ENCODE data around the gene SPCS1. TPM values are rescaled to one million over a fixed set of nuclear protein-coding genes. Genes with fewer than 3 reads are reported as not detected.

Gene SPCS1
- total RNA-seq, 2 donors from 2014 or later, result 33.0 to 59.9 TPM

DNA sequence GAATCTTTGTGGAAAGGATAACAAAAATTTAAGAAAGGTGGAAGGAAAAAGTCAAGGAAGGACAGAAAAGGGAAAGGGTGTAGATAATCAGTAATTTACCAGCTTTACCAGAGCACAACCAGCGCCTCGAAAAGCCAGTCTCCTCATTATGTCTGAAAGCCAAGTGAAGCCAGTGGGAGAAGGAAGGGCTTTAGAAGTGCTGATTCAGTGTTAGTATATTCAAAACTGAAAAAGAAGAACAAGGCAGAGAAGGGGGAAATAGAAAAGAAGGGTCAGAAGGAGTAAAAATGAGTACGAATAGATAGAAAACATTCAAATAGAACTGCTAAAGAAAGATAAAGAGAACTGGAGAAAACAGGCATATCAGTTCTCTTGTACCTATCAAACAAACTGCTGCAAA, 24.3 kb upstream of the SPCS1 start:
- H3K27ac ChIP-seq, result peak overlapping the region in 2 of 4 donors; percentile 27 to 41
- no peak for ATAC-seq
- peaks cover 46% of the 10 kb centered on the region for H3K4me1 ChIP-seq

DNA sequence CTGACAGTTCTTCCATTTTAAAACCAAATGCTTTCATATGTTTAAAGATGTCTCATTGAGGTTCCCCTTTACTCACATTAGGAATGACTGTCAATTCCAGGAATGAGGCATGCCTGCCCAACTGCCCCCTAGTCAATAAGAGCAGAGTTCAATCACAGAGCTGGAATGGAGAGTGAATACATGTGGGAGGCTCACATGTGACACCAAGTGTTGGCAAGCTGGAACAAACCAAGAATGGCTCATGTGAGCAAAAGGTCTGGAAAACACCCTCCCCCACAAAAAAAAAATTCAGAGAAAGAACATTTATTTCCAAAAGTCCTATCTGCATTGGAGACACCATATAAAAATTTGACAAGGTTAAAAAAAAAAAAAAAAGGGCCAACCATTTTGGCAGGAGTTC, 23.9 kb upstream of the SPCS1 start:
- H3K4me1 ChIP-seq, result peaks cover 50% of the 10 kb centered on the region

More for the DNA sequence above, 24.3 kb upstream of the SPCS1 start:
- peaks cover 8 to 17% of the 10 kb centered on the region in 2 donors for H3K36me3 ChIP-seq (replicated peaks in 1 of 2; ENCODE audit: insufficient read depth in 1 of 2, low read depth in 2 of 2)
- no peak overlapping the region for H3K4me3 ChIP-seq
- intact Hi-C loops (cut with DNase I), result no loop called here
- DNase-seq, result no peak
- 38 to 40% methylated on average over 3 of the region's 3 CpGs for WGBS, 2 donors
- H3K9me3 ChIP-seq, result peaks cover 0 to 4% (median 0%) of the 10 kb centered on the region in 3 donors
- H3K27me3 ChIP-seq, result no peaks in the 10 kb centered on the region
- TF ChIP-seq, protein P1, sequence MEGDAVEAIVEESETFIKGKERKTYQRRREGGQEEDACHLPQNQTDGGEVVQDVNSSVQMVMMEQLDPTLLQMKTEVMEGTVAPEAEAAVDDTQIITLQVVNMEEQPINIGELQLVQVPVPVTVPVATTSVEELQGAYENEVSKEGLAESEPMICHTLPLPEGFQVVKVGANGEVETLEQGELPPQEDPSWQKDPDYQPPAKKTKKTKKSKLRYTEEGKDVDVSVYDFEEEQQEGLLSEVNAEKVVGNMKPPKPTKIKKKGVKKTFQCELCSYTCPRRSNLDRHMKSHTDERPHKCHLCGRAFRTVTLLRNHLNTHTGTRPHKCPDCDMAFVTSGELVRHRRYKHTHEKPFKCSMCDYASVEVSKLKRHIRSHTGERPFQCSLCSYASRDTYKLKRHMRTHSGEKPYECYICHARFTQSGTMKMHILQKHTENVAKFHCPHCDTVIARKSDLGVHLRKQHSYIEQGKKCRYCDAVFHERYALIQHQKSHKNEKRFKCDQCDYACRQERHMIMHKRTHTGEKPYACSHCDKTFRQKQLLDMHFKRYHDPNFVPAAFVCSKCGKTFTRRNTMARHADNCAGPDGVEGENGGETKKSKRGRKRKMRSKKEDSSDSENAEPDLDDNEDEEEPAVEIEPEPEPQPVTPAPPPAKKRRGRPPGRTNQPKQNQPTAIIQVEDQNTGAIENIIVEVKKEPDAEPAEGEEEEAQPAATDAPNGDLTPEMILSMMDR (IDR thresholded peaks at IDR 0.05), result no peak
- no peak for TF ChIP-seq POLR2A (IDR thresholded peaks at IDR 0.05)

DNA sequence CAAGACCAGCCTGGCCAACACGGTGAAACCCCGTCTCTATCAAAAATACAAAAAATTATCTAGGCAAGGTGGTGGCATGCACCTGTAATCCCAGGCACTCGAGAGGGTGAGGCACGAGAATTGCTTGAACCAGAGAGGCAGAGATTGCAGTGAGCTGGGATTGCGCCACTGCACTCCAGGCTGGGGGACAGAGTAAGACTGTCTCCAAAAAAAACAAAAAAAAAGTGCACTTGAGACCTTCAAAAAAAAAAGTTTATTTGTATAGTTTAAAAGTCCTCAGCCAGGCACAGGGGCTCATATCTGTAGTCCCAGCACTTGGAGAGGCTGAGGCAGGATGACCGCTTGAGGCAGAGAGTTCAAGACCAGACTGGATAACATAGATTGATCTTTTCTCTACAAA, 22.3 kb upstream of the SPCS1 start:
- intact Hi-C loops (cut with DNase I), result no loop called here
- WGBS, 2 donors, result 47 to 51% methylated on average over 6 of the region's 6 CpGs
- ATAC-seq (no peak), DNase-seq (no peak)
- Histone ChIP-seq H3K4me3 (no peak overlapping the region), H3K4me1 (peaks cover 66% of the 10 kb centered on the region), H3K27me3 (no peaks in the 10 kb centered on the region), H3K36me3 (replicated peaks in 1 of 2; ENCODE audit: insufficient read depth in 1 of 2, low read depth in 2 of 2) (peaks cover 0 to 6% of the 10 kb centered on the region in 2 donors), H3K27ac (peak overlapping the region in 1 of 4 donors; percentile 11), H3K9me3 (peaks cover 0 to 4% (median 0%) of the 10 kb centered on the region in 3 donors)
- TF ChIP-seq POLR2A (IDR thresholded peaks at IDR 0.05), result no peak
- TF ChIP-seq, protein P1 (IDR thresholded peaks at IDR 0.05), result no peak

More for the DNA sequence above, 23.9 kb upstream of the SPCS1 start:
- H3K9me3 ChIP-seq, result peaks cover 0 to 4% (median 0%) of the 10 kb centered on the region in 3 donors
- TF ChIP-seq, protein P1 (IDR thresholded peaks at IDR 0.05), result no peak
- TF ChIP-seq POLR2A (IDR thresholded peaks at IDR 0.05), result no peak
- H3K4me3 ChIP-seq, result no peak overlapping the region
- H3K27me3 ChIP-seq, result no peaks in the 10 kb centered on the region
- intact Hi-C loops (cut with DNase I), result no loop called here
- peak overlapping the region in 2 of 4 donors; percentile 27 to 41 for H3K27ac ChIP-seq
- peak in 3 of 4 donors; percentile 37 to 51 (median 44) for DNase-seq
- no peak for ATAC-seq
- H3K36me3 ChIP-seq (replicated peaks in 1 of 2; ENCODE audit: insufficient read depth in 1 of 2, low read depth in 2 of 2), result peaks cover 8 to 16% of the 10 kb centered on the region in 2 donors

DNA sequence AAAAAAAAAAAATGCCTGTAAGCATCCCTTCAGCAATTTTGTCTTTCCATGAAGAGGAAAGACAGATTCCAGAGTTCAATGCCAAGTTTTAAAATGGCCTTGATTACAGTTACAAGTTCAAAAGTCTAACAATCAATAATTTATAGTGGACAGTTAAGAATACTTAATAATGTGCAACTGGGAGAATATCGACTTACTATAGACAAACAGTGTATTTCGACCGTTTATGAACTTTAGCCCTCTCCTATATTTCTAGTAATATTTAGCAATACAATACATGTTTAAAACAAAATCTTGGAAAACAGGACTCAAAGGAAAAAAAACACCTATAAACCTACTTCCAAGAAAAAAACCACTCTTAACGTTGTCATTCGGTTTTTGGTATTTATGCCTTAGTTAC, 21.7 kb upstream of the SPCS1 start:
- H3K4me3 ChIP-seq, result no peak overlapping the region
- peaks cover 71% of the 10 kb centered on the region for H3K4me1 ChIP-seq
- ATAC-seq (no peak), DNase-seq (no peak)
- WGBS, 2 donors, result 10 to 11% methylated on average over 5 of the region's 5 CpGs
- H3K27ac ChIP-seq, result peak overlapping the region in 2 of 4 donors; percentile 98
- peaks cover 0 to 4% (median 0%) of the 10 kb centered on the region in 3 donors for H3K9me3 ChIP-seq
- no peaks in the 10 kb centered on the region for H3K27me3 ChIP-seq
- TF ChIP-seq POLR2A (IDR thresholded peaks at IDR 0.05), result no peak
- TF ChIP-seq, protein P1 (IDR thresholded peaks at IDR 0.05), result no peak
- H3K36me3 ChIP-seq (replicated peaks in 1 of 2; ENCODE audit: insufficient read depth in 1 of 2, low read depth in 2 of 2), result peaks cover 3 to 8% of the 10 kb centered on the region in 2 donors
- intact Hi-C loops (cut with DNase I), result no loop called here

DNA sequence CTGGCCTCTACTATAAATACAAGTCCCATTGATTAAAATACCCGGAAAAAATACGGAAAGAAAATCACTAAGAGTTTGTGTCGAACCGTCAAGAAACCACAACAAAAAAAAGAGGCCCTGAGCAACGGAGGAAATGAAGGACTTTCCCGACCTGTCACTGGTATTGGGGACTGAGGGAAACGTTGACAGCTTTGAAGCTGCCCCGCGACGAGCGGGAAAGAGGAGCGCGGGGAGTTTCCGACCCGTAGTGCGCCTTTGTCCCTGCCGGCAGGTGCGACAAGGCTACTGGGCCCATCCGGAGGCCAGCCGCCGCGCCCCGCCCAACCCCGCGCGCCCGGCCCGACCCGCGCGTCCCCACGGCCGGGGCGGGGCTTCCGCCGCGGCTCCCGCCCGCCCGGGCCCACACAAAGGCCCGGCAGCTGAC, 20.6 kb upstream of the SPCS1 start:
- Histone ChIP-seq H3K27me3 (no peaks in the 10 kb centered on the region), H3K4me3 (peak overlapping the region in 1 of 2 donors; percentile 52), H3K36me3 (replicated peaks in 1 of 2; ENCODE audit: insufficient read depth in 1 of 2, low read depth in 2 of 2) (peaks cover 14% of the 10 kb centered on the region in 2 donors), H3K9me3 (peaks cover 0 to 4% (median 0%) of the 10 kb centered on the region in 3 donors), H3K4me1 (peaks cover 70% of the 10 kb centered on the region), H3K27ac (peak overlapping the region; percentile 96 to 99 (median 98))
- ATAC-seq, result peak; percentile 93
- peak; percentile 84 to 89 (median 86) for DNase-seq
- intact Hi-C loops (cut with DNase I), result no loop called here
- TF ChIP-seq POLR2A (IDR thresholded peaks at IDR 0.05), result no peak
- TF ChIP-seq, protein P1 (IDR thresholded peaks at IDR 0.05), result peak in 2 of 7 experiments; percentile 9 to 26
- 0 to 1% methylated on average over 34 to 41 of the region's 41 CpGs for WGBS, 2 donors
